C4-2B (cell line): Measurements from ENCODE around the gene DNAJC7.

Source experiments
- H3K27ac ChIP-seq: fragments of 450-650 bp; 2 replicates; pipeline ENCODE4 v1.5.1; 2017
- CTCF ChIP-seq: fragments of 450-650 bp; conservative IDR thresholded peaks from 2 replicates; pipeline ENCODE4 v1.5.1; 2017; ENCODE audit warnings: mild to moderate bottlenecking
- ZFX ChIP-seq: fragments of 450-650 bp; IDR thresholded peaks from 2 replicates; pipeline ENCODE4 v1.6.1; 2017

DNAJC7 gene

GRCh38 chr17:41967141-41967920, 49.9 kb downstream of the DNAJC7 start:
- H3K27ac ChIP-seq = peak overlapping the region; percentile 84
- TF ChIP-seq ZFX = no peak
- no peak for TF ChIP-seq CTCF

- TF ChIP-seq CTCF (no peak), ZFX (peak; percentile 68; the same call in 1 of the 2 replicates)
- H3K27ac ChIP-seq = peak within 1 kb of the TSS; percentile 84
These were observed 50.6 kb downstream of the DNAJC7 start, which contains the start of gene CNP for GRCh38 chr17:41966463-41967140. CNP (plus strand) TSS chr17:41966795; CDS start chr17:41966885, 90 bp downstream.

GRCh38 chr17:41965694-41966462, 51.4 kb downstream of the DNAJC7 start:
- H3K27ac ChIP-seq = peak overlapping the region; percentile 84
- TF ChIP-seq ZFX = no peak

GRCh38 chr17:41962768-41963434, 54.3 kb downstream of the DNAJC7 start:
- H3K27ac ChIP-seq = no peak overlapping the region
- peak; percentile 94 for TF ChIP-seq CTCF
- no peak for TF ChIP-seq ZFX

GRCh38 chr17:41962111-41962510, 55.1 kb downstream of the DNAJC7 start:
- TF ChIP-seq ZFX (no peak), CTCF (no peak)
- no peak overlapping the region for H3K27ac ChIP-seq

- no peak overlapping the region for H3K27ac ChIP-seq
These were observed 57.7 kb downstream of the DNAJC7 start for GRCh38 chr17:41959336-41960095.

More at GRCh38 chr17:41959336-41960095, 57.7 kb downstream of the DNAJC7 start:
- TF ChIP-seq ZFX (no peak), CTCF (no peak; the same call in 1 of the 2 replicates)
